GM20000 (cell line): Measurements from ENCODE around the gene FUBP3.

Experiments used
- DNase-seq: peaks from one replicate; pipeline ENCODE4 v3.0.0; 2012; ENCODE audit warnings: low spot score
- TF ChIP-seq, protein P1 (sequence below): IDR thresholded peaks from 2 replicates; pipeline ENCODE4 v1.5.1; 2012; ENCODE audit warnings: mild to moderate bottlenecking, control low read depth; ENCODE audit errors: extremely low read depth, missing control alignments

FUBP3 gene

DNA sequence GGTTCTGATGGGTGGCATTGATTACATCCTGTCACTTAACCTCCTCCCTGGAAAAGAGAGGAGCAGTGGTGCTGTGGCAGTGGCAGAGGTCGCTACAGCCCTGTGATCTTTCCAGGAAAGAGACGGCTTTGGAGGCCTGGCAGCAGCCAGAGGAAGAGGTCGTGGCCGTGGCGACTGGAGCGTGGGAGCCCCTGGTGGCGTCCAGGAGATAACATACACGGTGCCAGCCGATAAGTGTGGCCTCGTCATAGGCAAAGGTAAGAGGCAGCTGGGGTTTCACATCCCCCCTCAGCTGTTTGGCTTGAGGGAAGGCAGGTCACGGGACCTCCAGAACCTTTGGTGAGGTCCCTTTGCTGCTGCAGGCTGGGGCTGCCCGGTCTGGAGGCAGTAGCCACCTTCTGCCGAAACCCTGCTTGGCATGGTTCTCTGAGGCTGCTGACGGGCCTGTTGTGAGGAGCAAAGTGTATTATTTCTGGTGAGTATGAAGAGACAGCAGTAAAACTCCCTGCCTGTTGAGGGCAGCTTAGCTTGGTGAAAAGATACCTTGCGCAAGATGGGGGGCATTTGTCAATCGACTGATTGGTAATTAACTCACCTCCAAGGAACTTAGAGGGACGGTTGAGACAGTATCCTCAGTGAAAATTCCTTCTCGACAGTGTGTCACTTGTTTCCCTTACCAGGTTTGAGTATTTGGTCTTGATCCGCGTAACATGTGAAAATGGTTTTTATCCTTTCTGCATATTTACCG lies 47.0 kb downstream of the FUBP3 start:
- TF ChIP-seq, protein P1, sequence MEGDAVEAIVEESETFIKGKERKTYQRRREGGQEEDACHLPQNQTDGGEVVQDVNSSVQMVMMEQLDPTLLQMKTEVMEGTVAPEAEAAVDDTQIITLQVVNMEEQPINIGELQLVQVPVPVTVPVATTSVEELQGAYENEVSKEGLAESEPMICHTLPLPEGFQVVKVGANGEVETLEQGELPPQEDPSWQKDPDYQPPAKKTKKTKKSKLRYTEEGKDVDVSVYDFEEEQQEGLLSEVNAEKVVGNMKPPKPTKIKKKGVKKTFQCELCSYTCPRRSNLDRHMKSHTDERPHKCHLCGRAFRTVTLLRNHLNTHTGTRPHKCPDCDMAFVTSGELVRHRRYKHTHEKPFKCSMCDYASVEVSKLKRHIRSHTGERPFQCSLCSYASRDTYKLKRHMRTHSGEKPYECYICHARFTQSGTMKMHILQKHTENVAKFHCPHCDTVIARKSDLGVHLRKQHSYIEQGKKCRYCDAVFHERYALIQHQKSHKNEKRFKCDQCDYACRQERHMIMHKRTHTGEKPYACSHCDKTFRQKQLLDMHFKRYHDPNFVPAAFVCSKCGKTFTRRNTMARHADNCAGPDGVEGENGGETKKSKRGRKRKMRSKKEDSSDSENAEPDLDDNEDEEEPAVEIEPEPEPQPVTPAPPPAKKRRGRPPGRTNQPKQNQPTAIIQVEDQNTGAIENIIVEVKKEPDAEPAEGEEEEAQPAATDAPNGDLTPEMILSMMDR: no peak
- no peak for DNase-seq

DNA sequence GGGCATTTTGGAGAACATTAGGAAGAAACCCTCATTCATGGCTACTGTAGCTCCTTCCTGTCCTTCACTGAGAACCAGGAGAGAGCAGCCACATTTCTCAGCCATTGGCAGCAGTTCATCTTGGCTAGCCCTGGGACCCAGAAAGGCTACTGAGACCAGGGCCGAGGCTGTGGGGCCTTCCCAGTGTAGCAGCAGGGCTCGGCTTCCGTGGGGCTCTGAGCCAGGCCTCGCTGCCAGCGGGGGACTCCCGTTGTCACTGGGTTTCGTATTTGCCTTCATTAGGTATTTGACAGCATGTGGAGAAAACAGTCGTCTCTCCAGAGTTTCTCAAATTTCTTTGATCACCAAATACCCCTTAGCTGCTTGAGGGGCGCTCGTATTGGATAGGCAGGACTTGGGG lies 47.7 kb downstream of the FUBP3 start:
- DNase-seq: no peak
- TF ChIP-seq, protein P1: no peak

DNA sequence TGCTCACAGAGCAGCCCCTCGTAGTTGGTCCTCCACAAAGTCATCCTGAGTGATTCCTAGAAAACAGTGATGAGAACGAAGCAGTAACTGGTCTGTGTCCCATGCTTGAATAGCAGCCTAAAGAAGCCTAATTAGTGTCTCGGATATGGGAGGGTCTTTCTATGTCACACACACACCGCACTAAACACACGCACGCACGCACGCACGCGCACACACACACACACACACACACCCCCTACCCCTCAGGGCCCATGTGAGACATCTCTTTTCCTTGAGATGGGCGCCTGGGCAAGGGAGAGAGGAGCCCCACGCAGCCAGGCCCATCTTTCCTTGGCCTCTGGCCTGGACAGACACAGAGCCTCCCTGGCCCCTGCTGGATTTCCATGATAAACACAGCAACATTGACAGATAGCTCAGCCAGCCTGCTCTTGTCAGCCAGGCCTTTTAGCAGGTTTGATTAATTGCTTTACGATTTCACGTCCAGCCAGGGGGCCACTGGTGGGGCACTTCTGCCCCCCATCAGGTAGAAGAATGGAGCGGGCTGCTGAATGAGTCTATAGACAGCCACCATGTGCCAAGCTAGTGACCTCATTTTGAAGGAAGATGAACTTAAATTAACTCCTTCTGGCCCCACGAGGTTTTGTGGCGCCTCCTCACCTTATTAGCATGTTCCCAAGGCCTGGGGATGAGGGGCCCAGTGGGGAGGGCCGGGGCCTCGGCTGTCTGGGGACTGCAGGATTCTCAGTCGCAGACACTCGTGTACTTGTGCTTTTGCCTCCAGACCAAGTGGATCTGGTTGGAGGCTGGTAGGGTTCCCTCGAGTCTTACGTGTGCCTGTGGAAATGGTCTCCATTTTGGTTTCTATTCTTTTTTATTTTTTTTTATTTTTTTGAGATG lies 48.8 kb downstream of the FUBP3 start:
- TF ChIP-seq, protein P1: no peak
- no peak for DNase-seq

DNA sequence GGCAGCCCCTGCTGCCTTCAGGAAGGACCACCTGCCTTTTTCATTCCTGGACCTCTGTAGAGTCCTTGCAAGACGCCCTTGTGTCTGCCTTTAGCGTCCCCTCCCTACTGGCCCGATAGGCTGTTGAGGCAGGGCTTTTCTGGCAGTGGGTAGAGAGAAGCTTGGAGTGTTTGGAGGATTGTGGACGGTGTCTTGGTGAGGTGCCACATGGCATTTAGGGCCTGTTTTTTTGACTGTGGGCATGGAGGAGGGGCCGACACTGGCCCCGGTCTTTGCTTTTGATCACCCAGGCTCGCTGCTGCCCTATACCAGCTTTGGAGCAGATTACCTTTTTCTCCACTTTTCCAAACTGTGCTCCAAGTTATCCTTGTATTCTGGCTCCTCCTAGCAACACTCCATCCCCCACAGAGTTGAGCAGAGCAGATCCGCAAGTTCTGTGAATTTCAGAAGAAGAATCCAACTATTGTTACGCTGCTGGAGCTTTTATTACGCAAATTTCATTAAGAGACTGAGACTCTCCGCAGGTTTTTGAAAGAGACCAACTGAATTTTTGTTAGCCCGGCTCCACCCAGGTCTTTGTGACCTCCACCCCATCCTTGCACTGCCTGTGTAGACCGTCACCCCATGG lies 50.2 kb downstream of the FUBP3 start:
- DNase-seq: no peak
- TF ChIP-seq, protein P1: no peak

DNA sequence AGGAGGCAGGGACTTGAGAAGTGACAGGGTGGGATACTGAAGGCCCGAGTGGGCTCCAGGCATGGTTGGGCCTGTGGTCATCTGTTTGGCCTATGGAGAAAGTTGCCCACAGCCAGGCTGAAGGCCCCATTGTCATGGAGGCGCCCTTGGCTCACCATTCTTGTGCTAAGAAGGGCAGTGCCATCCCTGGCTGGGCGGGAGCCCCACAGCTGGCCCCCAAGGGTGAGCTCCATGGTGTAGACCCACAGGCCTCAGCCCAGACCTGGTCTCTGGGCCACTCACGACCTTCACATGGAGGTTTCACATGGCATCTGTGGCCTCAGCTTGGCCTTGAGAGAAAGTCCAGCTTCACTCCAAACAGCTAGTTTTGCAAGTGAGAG lies 50.7 kb downstream of the FUBP3 start:
- DNase-seq: no peak
- TF ChIP-seq, protein P1: no peak

DNA sequence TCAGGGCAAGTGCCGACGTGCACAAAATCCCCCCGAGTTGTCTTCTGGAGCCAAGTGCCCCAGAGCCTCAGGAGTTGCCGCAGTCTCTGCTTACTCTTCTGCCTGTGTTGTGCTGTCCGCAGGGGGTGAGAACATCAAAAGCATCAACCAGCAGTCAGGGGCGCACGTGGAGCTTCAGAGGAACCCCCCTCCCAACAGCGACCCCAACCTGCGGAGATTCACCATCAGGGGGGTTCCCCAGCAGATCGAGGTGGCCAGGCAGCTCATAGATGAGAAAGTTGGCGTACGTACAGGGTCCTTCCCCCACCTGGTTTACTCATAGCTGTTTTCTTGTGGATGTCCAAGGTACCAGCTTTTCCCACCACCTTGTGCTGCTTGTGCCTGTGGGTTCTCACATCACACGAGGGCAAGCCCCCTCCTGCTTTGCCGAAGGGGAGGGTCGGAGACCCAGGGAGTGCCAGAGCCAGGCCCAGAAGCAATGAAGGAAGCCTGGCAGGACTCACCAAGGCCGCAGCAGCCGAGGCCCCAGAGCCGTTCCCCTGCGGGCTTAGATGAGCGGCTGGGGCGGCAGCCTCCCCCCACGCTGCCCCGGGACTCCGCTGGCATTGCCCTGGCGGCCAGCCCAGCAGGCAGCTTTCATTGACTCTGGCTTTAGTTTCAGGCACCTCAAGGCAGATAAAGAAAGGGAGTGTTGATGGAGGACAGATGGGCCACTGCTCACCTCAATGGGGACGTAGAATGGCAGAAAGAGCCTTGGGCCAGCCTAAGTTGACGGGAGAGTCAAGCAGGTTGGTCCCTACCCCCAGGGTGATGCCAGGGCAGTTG lies 51.3 kb downstream of the FUBP3 start:
- DNase-seq: no peak
- TF ChIP-seq, protein P1: no peak
